ENCODE results near the gene GGCX. TPM values are rescaled to one million over a fixed set of nuclear protein-coding genes. Genes with fewer than 3 reads are reported as not detected.
A peak's percentile ranks its signal among the peaks of the same experiment; 100 is the strongest.

GGCX gene
- total and polyA plus RNA-seq, 9 of the 15 experiments (the other 6 are each of a cell fraction or from before 2014, with no cell fraction given) = 14.4 to 47.1 (median 28.1) TPM

GRCh38 chr2:85600235-85600575, 38.9 kb upstream of the GGCX start:
- ChIA-PET CTCF (ENCODE audit: low intra/inter-chr PET ratio) (no interaction called here), POLR2A (interaction anchor here (0.5 to 4.5 kb wide), 10 partner anchors 9 to 836 kb away, joined by 3 to 25 read pairs (median 4); partner anchors contain the start of genes C2orf68, MAT2A and VAMP8)
- H3K9me3 ChIP-seq (replicated peaks; ENCODE audit: control insufficient read depth, insufficient read depth, low read depth, low read length) = no peaks in the 10 kb centered on the region
- peak overlapping the region in 1 of 2 experiments; percentile 46; a peak in 1 of 4 replicates for H3K9ac ChIP-seq (ENCODE audit: insufficient read depth in 1 of 2, low read depth in 2 of 2, low read length in 2 of 2)
- TF ChIP-seq ZNF766 (CRISPR knock-in tag; conservative IDR thresholded peaks at IDR 0.05) (no peak), SMARCA4 (IDR thresholded peaks at IDR 0.05) (no peak), ZNF274 (IDR thresholded peaks at IDR 0.05; ENCODE audit: borderline replicate concordance, low read depth, low read length) (no peak), RBFOX2 (IDR thresholded peaks at IDR 0.05; ENCODE audit: low read depth, low read length) (0 out of 2 replicates have a peak, but pooled peaks have one; percentile 43), HNRNPUL1 (IDR thresholded peaks at IDR 0.05; ENCODE audit: low read length) (no peak)
- no peak for FAIRE-seq
- ATAC-seq = no peak
- no peak overlapping the region for H3K4me2 ChIP-seq (ENCODE audit: insufficient read depth, low read length)
- DNase-seq (ENCODE audit: extremely low read depth in 1 of 4, low spot score in 3 of 4) = no peak
- intact Hi-C loops (cut with micrococcal nuclease) (loop anchor here (5.0 kb wide), 1 partner anchor 178 kb away; no protein-coding TSS in a partner anchor), in situ Hi-C loops (cut with MboI) (no loop called here)
- no peaks in the 10 kb centered on the region for H3K9me1 ChIP-seq (ENCODE audit: control insufficient read depth, insufficient read depth, low read length)
- H4K20me1 ChIP-seq (replicated peaks; ENCODE audit: control insufficient read depth, insufficient read depth, low read length) = no peaks in the 10 kb centered on the region
- WGBS (ENCODE audit: insufficient coverage, low coverage, missing lambda C conversion rate) = 89% methylated on average over 2 of the region's 3 CpGs
- BruUV-seq (replicated peaks) = no TSS peak
- H3K4me1 ChIP-seq (replicated peaks in 1 of 2; ENCODE audit: control insufficient read depth in 2 of 2, insufficient read depth in 2 of 2, low read length in 2 of 2) = peaks cover 15 to 46% of the 10 kb centered on the region in 2 experiments; a peak in 4 of 5 replicates
- no peak overlapping the region for H2AFZ ChIP-seq (ENCODE audit: low read depth, low read length)
- H3K4me3 ChIP-seq = no peak overlapping the region
- peaks cover 33% of the 10 kb centered on the region; the same call in 2 of the 3 replicates for H3K36me3 ChIP-seq (ENCODE audit: control insufficient read depth, insufficient read depth, low read length)
- H3K79me2 ChIP-seq (ENCODE audit: control insufficient read depth, insufficient read depth, low read length) = peaks cover 42% of the 10 kb centered on the region
- H3K27me3 ChIP-seq (ENCODE audit: control insufficient read depth in 2 of 2, insufficient read depth in 2 of 2, low read length in 2 of 2) = no peaks in the 10 kb centered on the region
- no peak overlapping the region for H3K27ac ChIP-seq (ENCODE audit: extremely low read depth, low read depth, low read length)

Data from K562 (cell line).